GM19025 (cell line): ENCODE data around the gene SIRT2.
"Not testable (repeated sequence)": the region's sequence is repeated elsewhere in the genome, so short reads cannot be mapped to it uniquely, and the experiment has no call there.

Source experiments
- ATAC-seq: cut with Tn5 transposase; IDR thresholded peaks from one replicate; pipeline ENCODE4 v1.9.1; 2021; ENCODE audit warnings: mild to moderate bottlenecking, low read depth, moderate library complexity; ENCODE audit not compliant: unreplicated experiment

SIRT2 gene

DNA sequence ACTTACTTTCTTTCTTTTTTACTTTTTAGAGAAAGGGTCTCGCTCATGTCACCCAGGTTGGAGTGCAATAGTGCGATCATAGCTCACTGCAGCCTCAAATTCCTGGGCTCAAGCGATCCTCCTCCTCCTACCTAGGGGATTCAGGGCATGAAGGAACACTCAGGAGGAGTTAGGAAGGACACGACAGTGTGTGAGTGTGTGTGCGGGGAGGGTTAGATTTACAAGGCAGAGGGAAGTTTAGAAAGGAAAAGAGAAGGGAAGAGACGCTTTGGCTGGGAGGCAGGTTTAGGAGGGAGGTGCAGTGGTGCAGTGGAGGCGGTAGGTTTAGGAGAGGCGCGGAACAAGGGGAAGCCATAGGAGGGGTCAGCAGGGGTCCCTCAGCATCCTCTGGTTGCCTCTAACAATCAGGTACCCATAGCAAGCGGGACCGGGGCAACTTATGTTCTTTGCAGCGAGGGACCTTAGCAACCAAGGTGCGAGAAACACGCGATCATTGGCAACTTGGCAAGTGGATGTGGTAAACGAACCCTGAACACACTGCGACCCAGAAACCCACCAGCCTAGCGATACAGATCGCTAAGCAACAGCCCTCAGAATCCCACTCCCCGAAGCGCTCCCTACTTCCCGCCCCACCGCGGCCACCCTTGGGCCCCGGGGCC is 501 bp downstream of the SIRT2 start:
- ATAC-seq: no peak

DNA sequence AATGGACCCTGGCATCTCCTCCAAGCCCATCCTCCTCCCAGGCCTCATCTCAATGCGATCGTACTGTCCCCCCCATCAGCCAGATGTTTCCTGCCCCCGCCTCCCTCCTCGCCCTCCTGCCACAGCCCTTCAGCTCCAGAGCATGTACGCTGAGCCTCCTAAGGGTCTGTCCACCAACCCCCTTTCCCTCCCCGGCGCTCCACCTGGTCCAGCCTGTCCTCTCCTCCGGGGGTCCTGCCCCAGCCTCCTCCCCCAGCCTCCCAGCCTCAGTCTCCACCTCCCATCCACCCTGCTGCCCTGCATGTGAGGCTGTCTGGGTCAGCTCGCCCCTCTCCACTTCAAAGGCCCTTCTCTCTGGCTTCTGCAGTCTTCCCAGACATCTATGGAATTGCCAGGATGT is 4.5 kb downstream of the SIRT2 start:
- ATAC-seq: no peak

DNA sequence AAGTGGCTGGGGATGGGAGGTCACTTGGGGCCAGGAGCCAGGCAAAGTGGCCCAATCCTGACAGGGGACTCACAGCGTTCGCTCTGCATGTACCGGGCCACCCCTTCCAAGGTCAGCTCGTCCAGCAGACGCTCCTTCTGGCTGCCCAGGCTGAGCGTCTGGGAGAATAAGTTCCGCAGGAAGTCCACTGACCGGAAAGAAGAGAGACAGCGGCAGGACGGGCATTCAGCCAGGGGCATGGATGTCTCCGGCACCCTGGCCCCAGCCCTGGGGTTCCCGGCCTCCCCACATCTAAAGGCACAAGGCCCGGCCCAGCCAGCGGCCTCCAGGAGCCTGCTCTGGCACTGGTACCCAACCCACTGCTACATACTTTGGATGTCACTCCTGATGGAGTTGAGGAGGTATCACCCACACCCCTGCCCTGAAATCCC is 6.1 kb downstream of the SIRT2 start:
- no peak for ATAC-seq

DNA sequence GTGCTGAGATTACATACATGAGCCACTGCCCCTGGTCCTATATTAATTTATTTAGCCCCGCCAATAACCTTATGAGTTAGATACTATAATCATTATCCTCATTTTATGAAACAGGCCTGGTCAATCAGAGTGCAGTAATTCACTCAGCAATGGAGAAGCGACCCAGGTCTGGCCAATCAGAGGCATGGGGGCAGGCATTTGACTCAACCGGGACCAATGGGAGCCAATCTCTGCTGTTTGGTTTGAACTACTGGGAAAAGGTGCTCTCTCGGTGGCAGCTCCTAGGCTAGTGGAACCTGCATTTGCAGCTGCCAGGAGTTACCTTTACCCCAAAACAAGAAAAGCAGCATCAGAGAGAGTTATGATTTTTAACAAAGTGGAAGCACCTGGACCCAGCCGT is 6.6 kb downstream of the SIRT2 start:
- ATAC-seq: no peak

DNA sequence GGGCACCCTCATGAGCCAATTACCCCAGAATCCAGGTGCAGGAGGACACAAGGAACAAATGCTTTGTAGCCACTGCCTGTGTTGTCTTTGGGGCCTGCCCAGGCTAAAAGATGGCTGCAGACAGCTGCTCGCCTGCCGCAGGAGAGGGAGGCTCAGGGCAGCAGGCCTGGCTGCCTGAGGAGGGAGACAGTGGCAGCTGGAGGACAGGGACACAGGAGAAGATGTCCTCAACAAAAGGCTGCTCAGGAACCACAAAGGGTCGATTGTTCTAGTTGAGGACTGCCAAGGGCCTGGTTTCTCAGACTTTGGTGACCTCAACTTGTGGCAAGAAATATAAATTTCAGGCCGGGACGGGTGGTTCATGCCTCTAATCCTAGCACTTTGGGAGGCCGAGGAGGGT is 7.6 kb downstream of the SIRT2 start:
- no peak for ATAC-seq

DNA sequence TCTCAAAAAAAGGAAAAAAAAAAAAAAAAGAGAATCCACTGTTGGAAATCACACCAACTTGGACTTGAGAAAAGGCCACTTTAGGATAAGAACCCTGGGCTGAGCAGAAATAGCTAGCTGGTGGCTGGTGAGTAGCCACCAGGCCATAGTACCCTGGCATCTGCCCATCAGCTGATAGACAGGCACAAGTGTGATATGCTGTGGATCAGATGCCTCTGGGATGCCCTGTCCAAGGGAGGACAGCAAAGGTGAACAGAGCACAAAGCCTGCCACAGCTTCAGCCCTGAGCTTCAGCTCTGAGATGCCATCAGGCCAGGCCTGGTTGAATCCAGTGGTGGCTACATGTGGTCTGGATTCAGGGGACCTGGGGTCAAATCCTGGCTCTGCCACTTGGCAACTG is 8.7 kb downstream of the SIRT2 start:
- ATAC-seq: no peak

DNA sequence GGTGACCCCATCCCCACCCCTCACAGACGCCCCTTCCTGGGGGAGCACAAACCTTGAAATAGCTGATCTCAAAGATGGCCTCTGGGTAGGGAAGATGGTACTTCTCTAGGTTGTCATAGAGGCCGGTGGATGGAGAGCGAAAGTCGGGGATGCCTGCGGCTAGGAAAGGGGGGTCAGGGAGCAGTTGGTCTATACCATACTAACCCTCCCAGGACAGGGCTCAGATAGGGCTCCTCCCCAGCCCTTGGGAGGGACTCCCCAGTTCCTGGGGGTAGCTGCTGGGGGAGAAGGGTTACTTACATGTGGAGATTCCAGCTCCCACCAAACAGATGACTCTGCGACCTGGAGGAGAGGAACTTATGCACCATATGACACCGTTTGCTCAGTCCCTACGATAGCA is 9.6 kb downstream of the SIRT2 start:
- ATAC-seq: no peak

DNA sequence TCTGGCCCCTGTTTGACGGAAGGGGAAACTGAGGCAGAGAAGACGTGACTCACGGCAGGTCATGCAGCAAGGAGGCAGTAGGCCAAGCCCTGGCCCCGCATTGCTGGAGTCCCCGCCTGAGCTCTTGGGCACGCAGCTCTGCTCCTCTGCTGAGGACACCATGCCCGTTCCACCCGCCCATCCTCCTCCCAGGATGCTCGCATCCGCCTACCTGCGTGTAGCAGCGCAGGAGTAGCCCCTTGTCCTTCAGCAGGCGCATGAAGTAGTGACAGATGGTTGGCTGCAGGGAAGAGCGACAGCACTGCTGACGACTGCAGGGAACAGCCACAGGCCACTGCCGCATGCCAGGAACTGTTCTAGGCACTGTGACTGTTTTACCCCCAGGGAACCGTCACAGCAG is 10.5 kb downstream of the SIRT2 start:
- no peak for ATAC-seq

DNA sequence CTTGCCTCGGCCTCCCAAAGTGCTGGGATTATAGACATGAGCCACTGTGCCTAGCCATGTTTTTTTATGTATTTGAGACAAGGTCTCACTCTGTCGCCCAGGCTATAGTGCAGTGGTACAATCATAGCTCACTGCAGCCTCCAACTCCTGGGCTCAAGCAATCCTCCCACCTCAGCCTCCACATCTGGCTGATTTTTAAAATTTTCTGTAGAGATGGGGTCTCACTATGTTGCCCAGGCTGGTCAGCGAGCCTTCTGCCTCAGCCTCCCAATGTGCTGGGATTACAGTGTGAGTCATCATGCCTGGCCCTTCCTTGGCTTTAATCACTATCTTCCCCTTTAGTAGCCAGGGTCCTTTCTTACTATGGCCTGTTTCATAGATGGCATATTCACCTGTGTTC is 14.7 kb downstream of the SIRT2 start:
- ATAC-seq: not testable (repeated sequence)

DNA sequence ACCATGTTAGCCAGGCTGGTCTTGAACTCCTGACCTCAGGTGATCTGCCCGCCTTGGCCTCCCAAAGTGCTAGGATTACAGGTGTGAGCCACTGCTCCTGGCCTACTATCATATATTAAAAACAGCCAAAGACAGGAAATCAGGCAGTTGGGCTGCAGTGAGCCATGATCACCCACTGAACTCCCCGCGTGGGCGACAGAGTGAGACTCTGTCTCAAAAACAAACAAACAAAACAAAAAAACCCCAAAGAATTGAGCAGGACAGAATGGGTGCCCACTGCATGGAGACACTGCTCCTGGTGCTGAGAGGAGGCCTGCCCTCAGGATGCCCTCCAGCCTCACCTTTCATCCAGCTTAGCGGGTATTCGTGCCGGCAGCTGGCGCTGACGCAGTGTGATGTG is 16.1 kb downstream of the SIRT2 start:
- no peak for ATAC-seq

DNA sequence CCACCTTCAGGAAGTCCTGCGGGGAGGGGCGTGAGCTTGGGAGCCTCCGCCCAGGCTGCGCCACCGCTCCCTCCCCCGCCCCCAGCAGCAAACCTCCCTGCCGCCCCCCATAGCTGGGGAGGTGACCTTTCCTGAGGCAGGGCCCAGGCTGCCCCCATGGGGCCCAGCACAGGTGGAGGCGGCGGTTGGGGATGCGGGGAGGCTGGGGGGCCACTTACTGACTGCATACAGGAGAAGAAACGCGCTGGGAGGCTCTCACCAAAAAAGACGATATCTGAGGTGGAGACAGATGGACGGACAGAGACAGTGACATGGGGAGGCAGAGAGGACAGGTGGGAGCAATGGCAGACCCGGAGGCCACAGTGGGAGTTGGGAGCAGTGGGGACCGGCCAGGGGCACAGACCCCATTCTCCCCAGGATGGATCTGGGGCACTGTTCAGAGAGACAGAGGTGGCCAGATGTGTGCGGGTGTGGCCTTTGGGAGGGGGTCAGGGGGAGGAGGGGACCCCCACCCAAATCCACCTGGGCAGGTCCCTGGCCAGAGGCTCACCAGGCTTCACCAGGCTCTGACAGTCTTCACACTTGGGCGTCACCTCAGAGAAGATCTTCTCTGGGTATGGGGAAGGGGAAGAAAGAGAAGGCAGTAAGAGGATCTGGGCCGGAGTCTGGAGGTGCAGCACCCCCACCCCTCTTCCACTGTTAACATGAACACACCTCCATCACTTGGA is 18.4 kb downstream of the SIRT2 start:
- ATAC-seq: no peak

DNA sequence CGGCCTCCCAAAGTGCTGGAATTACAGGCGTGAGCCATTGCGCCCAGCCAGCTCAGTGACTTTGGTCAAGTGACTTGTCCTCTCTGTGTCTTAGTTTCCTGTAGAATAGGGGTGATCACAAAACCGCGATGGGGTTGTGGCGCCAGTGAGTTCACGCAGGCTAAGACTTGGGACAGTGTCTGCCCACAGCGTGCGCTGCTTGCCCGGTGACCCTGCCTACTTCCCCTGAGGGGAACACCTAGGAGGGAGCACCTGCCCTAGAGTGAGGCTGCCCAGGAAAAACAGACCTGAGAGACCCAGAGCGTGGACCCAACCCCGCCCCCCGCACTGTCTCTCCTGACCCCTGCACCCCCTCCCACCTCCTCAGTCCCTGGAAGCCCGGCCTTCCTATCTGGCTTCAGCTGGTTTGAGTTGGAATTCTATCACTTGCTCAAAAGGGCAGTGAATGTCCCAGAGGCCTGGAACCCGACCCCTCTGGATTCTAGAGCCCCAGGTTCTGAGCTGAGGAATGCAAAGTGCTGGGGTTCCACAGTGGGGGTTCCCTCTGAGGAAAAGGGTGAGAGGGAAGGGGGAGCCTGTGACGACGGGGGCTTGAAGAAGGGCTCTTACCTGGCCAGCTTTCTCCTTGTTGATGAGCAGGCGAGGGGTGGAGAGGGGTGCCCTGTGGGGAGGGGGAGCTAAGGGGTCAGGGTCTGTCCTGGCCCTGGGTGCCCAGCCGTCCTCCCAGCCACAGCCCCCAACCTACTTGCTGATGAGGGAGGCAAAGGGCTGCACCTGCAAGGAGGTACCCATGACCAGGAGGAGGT is 19.1 kb downstream of the SIRT2 start:
- no peak for ATAC-seq

DNA sequence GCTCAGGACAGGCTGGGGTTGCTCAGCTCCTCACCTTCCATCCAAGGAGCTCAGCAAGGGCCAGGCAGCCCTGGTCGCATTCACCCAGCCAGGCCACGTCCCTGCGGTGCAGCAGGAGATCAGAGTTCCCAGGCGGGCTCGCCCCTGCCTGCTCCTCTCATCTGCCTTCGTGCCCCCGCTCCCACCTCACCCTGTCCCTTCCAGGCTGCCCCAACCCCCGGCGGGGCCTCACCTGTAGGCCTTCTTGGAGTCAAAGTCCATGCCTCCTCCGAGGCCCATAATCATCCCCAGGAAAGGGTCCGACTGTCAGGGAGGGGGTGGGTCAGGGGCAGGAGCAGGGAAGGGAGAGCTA is 20.0 kb downstream of the SIRT2 start:
- no peak for ATAC-seq

DNA sequence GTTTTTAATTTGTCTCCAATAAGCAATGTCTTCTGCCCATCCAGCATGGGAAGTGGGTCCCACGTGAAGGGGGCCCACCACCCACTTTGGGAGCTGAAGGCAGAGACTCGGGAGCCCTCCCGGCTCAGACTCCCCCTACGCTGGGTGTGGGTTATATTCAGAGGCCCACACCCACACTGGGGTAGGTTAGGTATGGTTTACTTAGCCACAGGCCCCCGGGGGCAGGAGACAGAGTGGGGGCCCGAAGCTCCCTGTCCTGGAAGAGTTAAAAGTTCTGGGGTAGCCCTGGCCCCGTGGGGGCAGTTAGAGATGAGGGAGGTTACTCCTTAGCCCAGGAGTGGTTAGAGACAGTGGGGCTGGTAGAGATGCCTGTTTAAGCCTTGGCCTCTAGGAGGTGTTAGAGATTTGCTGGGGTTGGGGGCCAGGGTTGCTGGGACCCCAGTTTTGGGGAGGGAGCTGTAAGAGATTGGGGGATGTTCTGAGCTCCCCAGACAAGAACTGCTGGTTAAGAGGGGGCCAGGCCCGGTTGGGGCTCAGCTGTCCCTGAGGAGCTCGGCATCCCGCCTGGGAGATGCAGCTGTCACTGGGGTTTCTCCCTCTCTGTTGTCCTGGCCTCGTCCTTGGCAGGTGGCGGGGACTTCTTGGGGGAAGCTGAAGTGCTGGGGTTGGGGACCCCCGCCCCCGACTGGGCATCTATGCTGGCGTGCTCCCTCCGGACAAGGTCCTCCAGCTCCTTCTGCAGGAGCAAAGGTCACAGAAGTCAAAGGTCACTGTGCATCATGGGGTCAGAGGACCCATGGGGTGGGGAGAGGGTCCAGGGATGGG is 20.6 kb downstream of the SIRT2 start:
- ATAC-seq: no peak

DNA sequence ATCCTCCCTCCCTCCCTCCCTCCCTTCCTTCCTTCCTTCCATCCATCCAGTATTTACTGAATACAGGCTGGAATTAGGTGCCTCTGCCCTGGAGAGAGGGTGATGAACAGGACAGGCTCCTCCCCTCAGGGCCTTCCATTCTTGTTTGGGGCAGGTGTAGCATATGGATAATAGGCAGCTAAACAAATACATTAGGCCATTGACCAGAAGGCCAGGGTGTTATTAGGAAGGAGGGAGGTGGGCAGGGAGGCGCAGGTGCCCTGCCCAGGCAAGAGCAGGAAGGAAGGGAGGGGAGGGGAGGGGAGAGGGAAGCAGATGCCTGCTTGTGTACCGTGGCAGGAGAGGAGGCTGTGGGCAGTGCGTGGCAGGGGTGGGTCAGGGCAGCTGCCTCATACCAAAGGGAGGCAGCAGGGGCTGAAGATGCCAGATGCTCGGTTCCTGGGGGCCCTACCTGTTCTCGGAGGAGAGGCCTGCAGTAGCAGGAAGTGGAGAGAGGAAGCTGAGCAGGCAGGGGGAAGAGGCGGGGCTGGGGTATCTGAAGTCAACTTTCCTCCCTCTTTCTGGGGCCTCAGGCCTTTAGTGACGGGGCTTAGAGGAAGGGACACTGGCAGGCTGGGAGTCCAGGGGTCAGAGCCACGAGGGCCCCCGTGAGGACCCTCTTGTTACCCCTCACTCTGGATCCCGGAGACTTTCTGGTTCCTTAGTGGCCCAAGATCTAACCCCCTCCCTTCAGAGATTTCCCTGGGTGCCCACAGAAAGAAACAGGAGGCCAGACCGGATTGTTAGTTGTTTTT is 21.4 kb downstream of the SIRT2 start, which contains the start of gene RINL:
RINL (minus strand) TSS at position 495 of the 794 bp plus-strand sequence. CDS start 1,533 bp downstream, outside the sequence.
- ATAC-seq: no peak

DNA sequence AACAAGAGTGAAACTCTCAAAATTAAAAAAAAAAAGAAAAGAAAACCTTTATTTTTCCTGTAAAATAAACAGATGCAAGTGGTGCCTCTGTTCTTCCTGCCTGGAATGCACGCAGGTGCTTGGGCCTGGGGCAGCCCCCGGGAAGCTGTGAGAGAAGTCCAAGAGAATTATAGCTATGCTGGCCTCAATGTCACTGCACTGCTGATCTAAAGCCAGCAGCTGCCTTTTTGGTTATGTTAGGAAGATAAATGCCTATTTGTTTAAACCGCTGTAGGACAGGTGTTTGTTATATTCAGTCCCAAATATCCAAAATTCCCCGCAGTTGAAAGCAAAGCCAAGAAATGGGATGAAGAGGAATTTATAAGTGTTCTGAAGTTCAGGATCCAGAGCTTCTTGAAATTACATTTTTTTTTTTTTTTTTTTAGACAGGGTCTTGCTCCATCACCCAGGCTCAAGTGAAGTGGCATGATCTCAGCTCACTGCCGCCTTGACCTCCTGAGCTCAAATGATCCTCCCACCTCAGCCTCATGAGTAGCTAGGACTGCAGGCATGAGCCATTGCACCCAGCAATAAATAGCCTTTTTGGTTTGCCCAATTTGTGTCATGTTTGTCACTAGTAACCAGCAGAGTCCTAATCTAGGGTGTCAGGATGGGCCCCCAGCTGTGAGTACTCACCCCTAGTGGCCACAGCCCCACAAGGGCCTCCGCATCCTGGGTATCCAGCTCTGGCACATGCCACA is 23.6 kb downstream of the SIRT2 start:
- ATAC-seq: no peak

DNA sequence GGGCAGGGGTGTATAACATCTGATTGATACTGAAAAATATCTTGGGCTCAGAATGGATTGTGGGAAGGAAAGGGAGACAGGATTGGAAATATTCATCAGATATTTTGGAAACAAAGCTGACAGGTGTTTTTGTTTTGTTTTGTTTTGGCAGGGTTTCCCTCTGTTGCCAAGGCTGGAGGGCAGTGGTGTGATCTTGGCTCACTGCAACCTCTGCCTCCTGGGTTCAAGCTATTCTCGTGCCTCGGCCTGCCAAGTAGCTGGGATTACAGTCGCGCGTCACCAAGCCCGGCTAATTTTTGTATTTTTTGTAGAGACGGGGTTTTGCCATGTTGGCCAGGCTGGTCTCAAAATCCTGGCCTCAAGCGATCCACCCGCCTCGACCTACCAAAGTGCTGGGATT is 26.0 kb downstream of the SIRT2 start:
- not testable (repeated sequence) for ATAC-seq

DNA sequence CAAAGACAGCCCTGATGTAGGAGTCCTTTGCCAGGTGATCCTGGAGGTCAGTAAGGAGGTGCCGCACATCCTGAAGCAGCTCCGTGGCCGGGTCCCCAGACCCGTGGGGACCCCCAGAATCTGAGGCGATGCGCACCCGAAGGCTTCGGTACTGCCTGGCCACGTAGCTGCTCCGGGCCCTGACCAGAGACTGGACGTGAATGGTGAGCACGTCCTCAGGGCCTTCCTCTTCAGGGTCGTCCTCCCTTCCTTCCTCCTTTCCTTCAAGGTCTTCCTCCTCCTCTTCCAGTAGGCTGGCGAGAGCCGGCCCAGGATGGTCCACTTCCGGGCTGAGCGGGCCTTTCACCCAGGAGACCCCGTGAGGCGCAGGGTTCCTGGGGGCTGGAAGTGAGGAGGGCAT is 28.8 kb downstream of the SIRT2 start:
- no peak for ATAC-seq
